Left ventricle myocardium inferior (tissue), 1 donor: ENCODE measurements around the gene PLCG2. TPM values are rescaled to one million over a fixed set of nuclear protein-coding genes. Genes with fewer than 3 reads are reported as not detected.
"Not testable (repeated sequence)": the region's sequence is repeated elsewhere in the genome, so short reads cannot be mapped to it uniquely, and the experiment has no call there.

Source experiments
- DNase-seq: peaks from one replicate; pipeline ENCODE4 v3.0.0-alpha.2; 2020
- H3K27ac ChIP-seq: fragments of 200-600 bp; replicated peaks from 2 replicates; pipeline ENCODE4 v1.8.0; 2021
- H3K27me3 ChIP-seq: fragments of 200-600 bp; 2 replicates; pipeline ENCODE4 v1.8.0; 2021; ENCODE audit warnings: low read depth
- H3K36me3 ChIP-seq: fragments of 200-600 bp; 2 replicates; pipeline ENCODE4 v1.8.0; 2021
- H3K4me1 ChIP-seq: fragments of 200-600 bp; 2 replicates; pipeline ENCODE4 v1.8.0; 2021
- H3K4me3 ChIP-seq: fragments of 200-600 bp; 2 replicates; pipeline ENCODE4 v1.8.0; 2021; ENCODE audit warnings: mild to moderate bottlenecking, moderate library complexity
- H3K9me3 ChIP-seq: fragments of 200-600 bp; replicated peaks from 2 replicates; pipeline ENCODE4 v1.8.0; 2021
- intact Hi-C: fragments of 100-400 bp; cut with micrococcal nuclease; formaldehyde crosslinking; loops from one replicate; pipeline ENCODE4 v1.11.0; 2022
- total RNA-seq: library from RNA; stranded (reverse); fragmentation: NEBNext Ultra II Directional; extraction: Animal tissue kit (Norgen Biotek cat#: 25700); gene quantifications from one replicate; pipeline ENCODE4 v1.2.1, GENCODE V29; 2021
- TF ChIP-seq, protein P1 (sequence below): fragments of 200-600 bp; IDR thresholded peaks from 2 replicates; pipeline ENCODE4 v1.8.0; 2021; ENCODE audit warnings: antibody characterized with exemption, mild to moderate bottlenecking, borderline replicate concordance
- donor health status: DM: no; HTN: yes; CAD: no; lungs with severe emphysema.

PLCG2 gene
- total RNA-seq, 1 donor from 2014 or later: 5.6 TPM

DNA sequence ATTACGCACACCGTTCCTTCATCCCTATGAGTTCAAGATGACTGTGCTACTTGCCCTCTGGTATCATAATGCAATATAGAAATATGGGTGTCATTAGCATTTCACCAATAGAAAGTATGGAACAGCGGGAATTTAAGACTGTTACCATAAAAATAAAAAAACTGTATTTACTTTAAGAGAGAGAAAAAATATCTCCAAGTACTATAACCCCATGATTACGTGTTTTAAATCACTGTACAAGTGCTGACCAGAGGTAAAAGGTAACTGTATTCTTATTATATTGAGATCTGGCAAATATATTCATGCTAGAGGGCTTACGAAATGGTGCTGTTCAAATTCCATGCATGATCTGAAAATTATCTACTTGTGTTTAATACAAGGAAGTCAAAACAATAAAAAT lies 226.9 kb downstream of the PLCG2 start:
- TF ChIP-seq, protein P1, sequence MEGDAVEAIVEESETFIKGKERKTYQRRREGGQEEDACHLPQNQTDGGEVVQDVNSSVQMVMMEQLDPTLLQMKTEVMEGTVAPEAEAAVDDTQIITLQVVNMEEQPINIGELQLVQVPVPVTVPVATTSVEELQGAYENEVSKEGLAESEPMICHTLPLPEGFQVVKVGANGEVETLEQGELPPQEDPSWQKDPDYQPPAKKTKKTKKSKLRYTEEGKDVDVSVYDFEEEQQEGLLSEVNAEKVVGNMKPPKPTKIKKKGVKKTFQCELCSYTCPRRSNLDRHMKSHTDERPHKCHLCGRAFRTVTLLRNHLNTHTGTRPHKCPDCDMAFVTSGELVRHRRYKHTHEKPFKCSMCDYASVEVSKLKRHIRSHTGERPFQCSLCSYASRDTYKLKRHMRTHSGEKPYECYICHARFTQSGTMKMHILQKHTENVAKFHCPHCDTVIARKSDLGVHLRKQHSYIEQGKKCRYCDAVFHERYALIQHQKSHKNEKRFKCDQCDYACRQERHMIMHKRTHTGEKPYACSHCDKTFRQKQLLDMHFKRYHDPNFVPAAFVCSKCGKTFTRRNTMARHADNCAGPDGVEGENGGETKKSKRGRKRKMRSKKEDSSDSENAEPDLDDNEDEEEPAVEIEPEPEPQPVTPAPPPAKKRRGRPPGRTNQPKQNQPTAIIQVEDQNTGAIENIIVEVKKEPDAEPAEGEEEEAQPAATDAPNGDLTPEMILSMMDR: no peak
- Histone ChIP-seq H3K4me1 (peaks cover 16% of the 10 kb centered on the region), H3K9me3 (peaks cover 22% of the 10 kb centered on the region), H3K36me3 (no peaks in the 10 kb centered on the region), H3K27me3 (peaks cover 16% of the 10 kb centered on the region), H3K27ac (peak overlapping the region; percentile 46), H3K4me3 (no peak overlapping the region)
- intact Hi-C loops: no loop called here
- no peak for DNase-seq

DNA sequence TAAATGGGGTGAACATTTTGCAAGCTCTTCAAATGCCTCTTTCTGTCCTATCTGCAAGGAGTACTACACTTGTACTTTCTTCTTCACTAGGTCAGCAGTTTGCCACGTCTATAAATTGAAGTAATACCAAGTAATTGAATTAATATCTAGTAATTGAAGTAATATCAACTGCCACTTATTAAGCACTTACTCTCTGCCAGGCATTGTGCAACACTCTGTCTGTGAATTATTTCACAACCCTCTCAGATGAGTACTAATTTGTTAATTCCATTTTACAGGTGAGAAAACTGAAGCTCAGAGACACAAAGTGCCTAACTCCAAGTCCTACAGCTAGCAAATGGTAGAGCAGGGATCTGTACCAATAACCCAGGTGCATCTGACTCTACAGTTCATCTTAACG lies 228.1 kb downstream of the PLCG2 start:
- DNase-seq: no peak
- H3K4me1 ChIP-seq: peaks cover 16% of the 10 kb centered on the region
- TF ChIP-seq, protein P1: no peak
- no peak overlapping the region for H3K4me3 ChIP-seq
- H3K36me3 ChIP-seq: no peaks in the 10 kb centered on the region
- peaks cover 22% of the 10 kb centered on the region for H3K9me3 ChIP-seq
- intact Hi-C loops: no loop called here
- peaks cover 28% of the 10 kb centered on the region for H3K27me3 ChIP-seq
- H3K27ac ChIP-seq: no peak overlapping the region

DNA sequence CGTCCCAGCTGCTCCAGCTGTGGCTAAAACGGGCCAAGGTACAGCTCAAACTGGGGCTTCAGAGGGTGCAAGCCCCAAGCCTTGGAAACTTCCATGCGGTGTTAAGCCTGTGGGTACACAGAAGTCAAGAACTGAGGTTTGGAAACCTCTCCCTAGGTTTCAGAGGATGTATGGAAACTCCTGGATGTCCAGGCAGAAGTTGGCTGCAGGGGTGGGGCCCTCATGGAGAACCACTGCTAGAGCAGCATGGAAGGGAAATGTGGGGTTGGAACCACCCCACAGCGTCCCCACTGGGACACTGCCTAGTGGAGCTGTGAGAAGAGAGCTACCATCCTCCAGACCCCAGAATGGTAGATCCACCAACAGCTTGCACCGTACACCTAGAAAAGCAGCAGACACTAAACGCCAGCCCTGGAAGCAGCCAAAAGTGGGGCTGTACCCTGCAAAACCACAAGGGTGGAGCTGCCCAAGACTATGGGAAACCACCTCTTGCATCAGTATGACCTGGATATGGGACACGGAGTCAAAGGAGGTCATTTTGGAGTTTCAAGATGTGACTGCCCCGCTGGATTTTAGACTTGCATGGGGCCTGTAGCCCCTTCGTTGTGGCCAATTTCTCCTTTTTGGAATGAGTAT lies 230.0 kb downstream of the PLCG2 start:
- peaks cover 13% of the 10 kb centered on the region for H3K4me1 ChIP-seq
- peaks cover 40% of the 10 kb centered on the region for H3K27me3 ChIP-seq
- no peak overlapping the region for H3K27ac ChIP-seq
- H3K9me3 ChIP-seq: peaks cover 23% of the 10 kb centered on the region
- H3K4me3 ChIP-seq: no peak overlapping the region
- TF ChIP-seq, protein P1: no peak
- DNase-seq: no peak
- no peaks in the 10 kb centered on the region for H3K36me3 ChIP-seq
- intact Hi-C loops: no loop called here

DNA sequence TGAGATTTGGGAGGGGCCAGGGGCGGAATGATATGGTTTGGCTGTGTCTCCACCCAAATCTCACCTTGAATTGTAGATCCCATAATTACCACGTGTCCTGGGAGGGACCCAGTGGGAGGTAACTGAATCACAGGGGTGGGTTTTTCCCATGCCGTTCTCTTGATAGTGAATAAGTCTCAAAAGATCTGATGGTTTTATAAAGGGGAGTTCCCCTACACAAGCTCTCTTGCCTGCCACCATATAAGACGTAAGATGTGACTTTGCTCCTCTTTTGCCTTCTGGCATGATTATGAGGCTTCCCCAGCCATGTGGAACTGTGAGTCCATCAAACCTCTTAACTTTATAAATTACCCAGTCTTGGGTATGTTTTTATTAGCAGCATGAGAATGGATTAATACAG lies 230.7 kb downstream of the PLCG2 start:
- H3K27ac ChIP-seq, DNase-seq, H3K4me1 ChIP-seq, intact Hi-C loops, H3K36me3 ChIP-seq, H3K4me3 ChIP-seq: not testable (repeated sequence)
- Histone ChIP-seq H3K9me3 (peaks cover 29% of the 10 kb centered on the region), H3K27me3 (peaks cover 40% of the 10 kb centered on the region)

DNA sequence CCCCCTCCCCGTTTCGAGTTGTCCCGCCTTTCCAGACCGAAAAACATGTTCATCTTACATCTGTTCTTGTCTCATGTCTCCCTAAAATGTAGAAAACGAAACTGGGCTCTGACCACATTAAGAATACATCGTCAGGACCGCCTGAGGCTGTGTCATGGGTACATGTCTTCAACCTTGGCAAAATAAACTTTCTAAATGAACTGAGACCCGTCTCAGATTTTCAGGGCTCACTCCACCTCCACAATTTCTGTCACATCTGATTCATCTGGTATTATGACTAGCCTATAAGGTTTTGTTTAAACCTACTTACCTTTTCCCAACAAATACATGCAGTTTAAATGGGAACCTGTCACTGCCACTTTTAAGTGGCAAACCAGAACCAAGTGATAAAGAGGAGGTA lies 231.6 kb downstream of the PLCG2 start:
- H3K9me3 ChIP-seq: peaks cover 38% of the 10 kb centered on the region
- intact Hi-C loops: no loop called here
- H3K4me3 ChIP-seq: peak overlapping the region; percentile 60
- TF ChIP-seq, protein P1: no peak
- DNase-seq: no peak
- H3K27ac ChIP-seq: no peak overlapping the region
- H3K4me1 ChIP-seq: peaks cover 2% of the 10 kb centered on the region
- H3K27me3 ChIP-seq: peaks cover 40% of the 10 kb centered on the region
- H3K36me3 ChIP-seq: no peaks in the 10 kb centered on the region

DNA sequence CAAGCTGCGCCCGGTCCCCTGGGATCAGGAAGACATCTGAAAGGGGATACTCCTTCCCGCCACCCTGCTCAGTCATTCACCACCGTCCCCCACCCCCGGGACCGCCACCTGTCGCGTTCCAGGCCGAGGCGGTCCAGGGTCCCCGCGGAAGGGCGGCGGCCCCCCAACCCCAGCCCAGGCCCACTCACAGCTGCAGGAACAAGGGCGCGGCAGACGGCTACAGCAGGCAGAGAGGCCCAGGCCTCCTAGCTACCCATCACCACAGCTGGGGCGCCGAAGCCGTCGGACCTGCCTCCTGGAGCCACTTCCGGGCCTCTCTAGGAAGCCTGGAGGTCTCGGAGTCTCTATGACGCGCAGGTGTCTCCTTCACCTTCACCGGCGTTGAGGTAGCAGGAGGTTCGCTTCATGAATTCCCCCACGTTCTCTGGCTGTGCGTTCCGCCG lies 232.1 kb downstream of the PLCG2 start, which contains the start of gene SDR42E1:
Gene SDR42E1, minus strand, starts transcription at position 272 of the 443 bp plus-strand sequence. CDS start 10,612 bp downstream, outside the sequence.
- Histone ChIP-seq H3K4me1 (peaks cover 6% of the 10 kb centered on the region), H3K9me3 (peaks cover 39% of the 10 kb centered on the region), H3K4me3 (peak within 1 kb of the TSS; percentile 60), H3K27me3 (peaks cover 40% of the 10 kb centered on the region), H3K27ac (no peak within 1 kb of the TSS), H3K36me3 (no peaks in the 10 kb centered on the region)
- TF ChIP-seq, protein P1: no peak
- intact Hi-C loops: no loop called here
- DNase-seq: no peak
